Right lobe of liver (tissue), 6 donors: Measurements from ENCODE around the gene SSBP3. TPM values are rescaled to one million over a fixed set of nuclear protein-coding genes. Genes with fewer than 3 reads are reported as not detected.
A peak's percentile ranks its signal among the peaks of the same experiment; 100 is the strongest.

ENCODE experiments used
- ATAC-seq, 4 donors: fragments of 200-7000 bp; cut with Tn5 transposase; one replicate each; pipeline ENCODE4 v1.9.1; 2020; ENCODE audit warnings: mild to moderate bottlenecking in 4 of 4, moderate library complexity in 4 of 4
- DNase-seq, 3 donors: peaks; one replicate each; pipeline ENCODE4 v3.0.0-alpha.2; 2020
- H3K27ac ChIP-seq, 3 donors: fragments of 200-600 bp; one replicate each; pipeline ENCODE4 v1.8.0; 2022
- H3K27me3 ChIP-seq, 2 donors: fragments of 200-600 bp; one replicate each; pipeline ENCODE4 v1.8.0; 2022
- H3K36me3 ChIP-seq, 4 donors: fragments of 200-600 bp; sonication (generic) in 1 of 4; one replicate each; pipeline versions ENCODE4 v1.5.1 to v1.8.0; 2017 to 2022; ENCODE audit warnings: control low read depth in 1 of 4
- H3K4me1 ChIP-seq, 4 donors: fragments of 200-600 bp; sonication (generic) in 1 of 4; one replicate each; pipeline versions ENCODE4 v1.5.1 to v1.8.0; 2017 to 2022; ENCODE audit warnings: control low read depth in 1 of 4
- H3K4me3 ChIP-seq, 3 donors: fragments of 200-600 bp; one replicate each; pipeline ENCODE4 v1.8.0; 2022
- H3K9me3 ChIP-seq, 4 donors: fragments of 200-600 bp; sonication (generic) in 1 of 4; one replicate each; pipeline versions ENCODE4 v1.5.1 to v1.8.0; 2017 to 2022; ENCODE audit warnings: control low read depth in 1 of 4
- CTCF ChIP-seq, 4 donors: fragments of 200-600 bp in 3 of 4; fragments of 450-650 bp in 1 of 4; IDR thresholded peaks; one replicate each; pipeline versions ENCODE4 v1.5.1 to v1.8.0; 2016 to 2022; ENCODE audit warnings: antibody characterized with exemption in 4 of 4, mild to moderate bottlenecking in 2 of 4
- POLR2A ChIP-seq: fragments of 450-650 bp; IDR thresholded peaks from one replicate; pipeline ENCODE4 v1.6.1; 2017; ENCODE audit warnings: antibody characterized with exemption, mild to moderate bottlenecking
- WGBS: methylation state at CpG from one replicate; pipeline ENCODE4 v1.1.6; 2018; ENCODE audit warnings: low coverage, low lambda C conversion rate; ENCODE audit not compliant: insufficient coverage; ENCODE audit errors: missing lambda C conversion rate; 5-methylcytosine and 5-hydroxymethylcytosine counted together
- intact Hi-C, 2 donors: fragments of 100-400 bp; cut with DNase I; formaldehyde crosslinking; loops; one replicate each; pipeline versions ENCODE4 v1.11.2 to v1.14.1; 2022
- total RNA-seq, 6 experiments: library from RNA; depleted of rRNA in 2 of 6; stranded (reverse); fragments of >200 nt in 2 of 6; fragmentation: NEBNext Ultra II Directional in 3 of 6; extraction: Animal tissue kit (Norgen Biotek cat#: 25700) in 3 of 6; gene quantifications; one replicate each; pipeline versions ENCODE4 v1.1.0 to v1.2.4, GENCODE V29; 2016 to 2023
- donor health status: DM: no; HTN: yes; CAD: no.
- donor health status: DM: no; HTN: no; CAD: no.
- donor health status: DM: no; HTN: no; CAD: no.
- donor health status: DM: no; HTN: yes; CAD: no.
- donor health status: DM: no; HTN: yes; CAD: no.

The SSBP3 gene
- total RNA-seq, 6 experiments from 2014 or later: 19.4 to 34.1 (median 24.4) TPM

- H3K27ac ChIP-seq: no peak overlapping the region
- ATAC-seq: peak in 2 of 4 donors; percentile 19
Measured at GRCh38 chr1:54337928-54338327, 68.3 kb downstream of the SSBP3 start.

GRCh38 chr1:54337034-54337433 lies 69.2 kb downstream of the SSBP3 start:
- H3K4me1 ChIP-seq: peaks cover 0 to 5% (median 0%) of the 10 kb centered on the region in 4 donors
- ATAC-seq (peak in 2 of 4 donors; percentile 7 to 59), DNase-seq (no peak)
- no peak overlapping the region for H3K27ac ChIP-seq
- H3K27me3 ChIP-seq: no peaks in the 10 kb centered on the region
- H3K9me3 ChIP-seq: no peaks in the 10 kb centered on the region
- H3K36me3 ChIP-seq: no peaks in the 10 kb centered on the region
- H3K4me3 ChIP-seq: no peak overlapping the region
- 74% methylated on average over 7 of the region's 7 CpGs for WGBS
- TF ChIP-seq POLR2A (no peak), CTCF (IDR thresholded peaks at IDR 0.05) (no peak)
- intact Hi-C loops: no loop called here

More at GRCh38 chr1:54337928-54338327, 68.3 kb downstream of the SSBP3 start:
- TF ChIP-seq POLR2A (no peak), CTCF (IDR thresholded peaks at IDR 0.05) (no peak)
- intact Hi-C loops: no loop called here
- H3K4me3 ChIP-seq: no peak overlapping the region
- no peaks in the 10 kb centered on the region for H3K36me3 ChIP-seq
- H3K27me3 ChIP-seq: no peaks in the 10 kb centered on the region
- WGBS: 60% methylated on average over 7 of the region's 7 CpGs
- peaks cover 0 to 5% (median 0%) of the 10 kb centered on the region in 4 donors for H3K4me1 ChIP-seq
- DNase-seq: no peak
- no peaks in the 10 kb centered on the region for H3K9me3 ChIP-seq

- no peak overlapping the region for H3K4me3 ChIP-seq
- 72% methylated on average over 3 of the region's 5 CpGs for WGBS
- H3K4me1 ChIP-seq: peaks cover 0 to 5% (median 0%) of the 10 kb centered on the region in 4 donors
- ATAC-seq: no peak
- TF ChIP-seq CTCF (IDR thresholded peaks at IDR 0.05) (no peak), POLR2A (no peak)
- no peaks in the 10 kb centered on the region for H3K27me3 ChIP-seq
- no peak for DNase-seq
- H3K27ac ChIP-seq: peak overlapping the region; percentile 13 to 42 (median 37)
- intact Hi-C loops: no loop called here
- no peaks in the 10 kb centered on the region for H3K9me3 ChIP-seq
- no peaks in the 10 kb centered on the region for H3K36me3 ChIP-seq
Measured at GRCh38 chr1:54336116-54336515, 70.1 kb downstream of the SSBP3 start.

GRCh38 chr1:54335755-54336108 lies 70.5 kb downstream of the SSBP3 start:
- Histone ChIP-seq H3K4me3 (no peak overlapping the region), H3K36me3 (no peaks in the 10 kb centered on the region), H3K9me3 (no peaks in the 10 kb centered on the region), H3K27me3 (no peaks in the 10 kb centered on the region), H3K4me1 (peaks cover 0 to 5% (median 0%) of the 10 kb centered on the region in 4 donors), H3K27ac (peak overlapping the region; percentile 42 to 56 (median 55))
- ATAC-seq: peak; percentile 66 to 77 (median 74)
- peak in 1 of 3 donors; percentile 54 for DNase-seq
- intact Hi-C loops: no loop called here
- TF ChIP-seq POLR2A (no peak), CTCF (IDR thresholded peaks at IDR 0.05) (no peak)
- WGBS: 46% methylated on average over 3 of the region's 7 CpGs
